Suppressor macrophage treated with lipopolysaccharide for 4 hours (primary cell): ENCODE data around the gene TM2D3.

ENCODE experiments used
- DNase-seq: peaks from one replicate; pipeline ENCODE4 v3.0.0-alpha.2; 2020

TM2D3 gene

GRCh38 chr15:101599091-101599490, 53.1 kb downstream of the TM2D3 start:
- DNase-seq = no peak

- no peak for DNase-seq
Observed at GRCh38 chr15:101597360-101597928, 54.7 kb downstream of the TM2D3 start.

GRCh38 chr15:101596633-101597032, 55.5 kb downstream of the TM2D3 start:
- no peak for DNase-seq
